ACHN (cell line): ENCODE results near the gene POFUT2.
A peak's percentile ranks its signal among the peaks of the same experiment; 100 is the strongest.

Experiments
- DNase-seq: peaks from one replicate; pipeline ENCODE4 v3.0.0-alpha.2; 2015
- in situ Hi-C: cut with HindIII; loops from 2 replicates; pipeline ENCODE4 v1.10.0; 2017; ENCODE audit warnings: low sequenced_read_pairs, low pct_ligation_motif_present, low pct_unique_long_range_greater_than_20kb

POFUT2 gene

DNA sequence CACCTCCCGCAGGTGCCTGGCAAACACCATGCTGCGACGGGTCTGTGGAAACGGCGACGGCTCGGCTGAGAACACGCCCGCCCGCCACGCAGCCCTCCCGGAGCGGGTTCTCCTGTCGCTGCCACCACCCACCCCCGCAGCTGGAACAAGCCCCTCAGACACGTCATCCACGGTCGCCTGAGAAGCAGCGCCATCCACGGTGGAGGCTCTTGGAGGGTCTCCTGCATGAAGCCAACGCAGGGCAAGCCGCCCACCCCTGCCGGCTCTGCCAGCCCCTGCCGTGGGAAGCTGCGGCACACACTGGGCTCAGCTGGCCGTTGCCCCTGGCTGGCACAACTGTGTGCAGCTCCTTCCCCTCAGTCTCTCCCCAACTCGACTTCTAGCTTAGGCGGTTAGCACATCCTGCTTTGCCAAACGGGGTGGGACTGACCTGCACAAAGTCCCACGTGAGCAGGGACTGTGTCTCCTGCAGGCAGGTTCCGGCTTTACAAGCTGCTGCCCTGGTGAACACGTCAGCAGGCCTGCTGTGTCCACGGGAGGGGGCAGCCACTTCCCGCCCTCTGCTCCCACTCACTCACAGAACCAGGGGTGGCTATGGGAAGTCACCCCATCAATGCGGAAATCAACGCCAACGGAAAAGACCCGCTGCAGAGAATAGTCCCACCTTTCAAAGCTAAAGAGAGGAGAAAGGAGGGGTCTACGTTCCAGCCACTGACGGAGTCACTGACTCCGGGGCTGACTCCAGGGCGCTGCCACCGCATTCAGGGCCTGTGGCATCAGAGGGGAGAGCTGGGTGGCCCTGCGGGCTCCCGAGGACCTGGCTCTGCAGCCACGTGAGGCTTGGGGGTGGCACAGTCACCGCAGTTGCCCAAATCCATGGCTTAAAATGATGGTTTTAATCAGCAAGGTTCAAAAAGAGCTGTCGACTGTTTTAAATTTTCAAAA is 10.3 kb downstream of the POFUT2 start:
- DNase-seq: no peak
- in situ Hi-C loops: no loop called here

DNA sequence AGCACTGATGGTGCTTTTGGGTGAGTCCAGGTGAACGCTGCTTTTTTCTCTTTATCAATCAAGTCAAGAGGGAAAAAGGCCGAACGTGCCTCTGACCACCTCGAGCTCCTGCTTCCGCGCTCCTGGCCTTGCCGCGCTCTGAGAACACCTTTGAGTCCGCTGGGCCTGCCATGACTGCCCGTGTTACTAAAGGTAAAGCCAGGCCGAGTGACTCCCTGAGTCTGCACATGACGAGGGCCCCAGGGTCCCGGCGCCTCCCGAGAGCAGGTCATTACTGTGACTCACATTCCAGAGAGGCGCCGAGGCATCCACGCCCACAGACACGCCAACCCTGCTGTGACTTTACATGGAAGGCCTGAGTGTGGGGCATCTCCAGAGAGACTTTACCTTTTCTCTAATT is 11.1 kb downstream of the POFUT2 start:
- in situ Hi-C loops: no loop called here
- no peak for DNase-seq

DNA sequence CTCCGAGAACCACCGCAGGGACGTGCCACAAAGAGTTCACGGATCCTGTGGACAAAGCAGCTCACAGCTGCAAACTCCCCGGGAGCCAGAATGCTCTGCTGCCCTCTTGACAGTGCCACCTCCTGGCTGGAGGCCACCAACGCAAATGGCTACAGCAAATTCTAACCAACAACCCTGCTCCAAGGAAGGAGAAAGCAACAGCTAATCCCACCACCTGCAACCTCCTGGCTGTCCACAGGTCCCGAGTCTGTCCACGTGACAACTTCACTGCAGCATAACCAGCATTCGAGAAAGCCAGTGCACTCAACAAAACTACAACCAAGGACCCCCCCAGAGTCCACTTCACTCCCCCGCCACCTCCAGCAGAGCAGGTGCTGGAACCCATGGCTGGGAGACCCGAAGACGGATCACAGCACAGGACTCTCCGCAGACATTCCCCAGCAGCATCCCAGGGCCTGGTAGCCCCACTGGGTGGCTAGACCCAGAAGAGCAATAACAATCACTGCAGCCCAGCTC is 17.3 kb downstream of the POFUT2 start:
- DNase-seq: no peak
- in situ Hi-C loops: no loop called here

DNA sequence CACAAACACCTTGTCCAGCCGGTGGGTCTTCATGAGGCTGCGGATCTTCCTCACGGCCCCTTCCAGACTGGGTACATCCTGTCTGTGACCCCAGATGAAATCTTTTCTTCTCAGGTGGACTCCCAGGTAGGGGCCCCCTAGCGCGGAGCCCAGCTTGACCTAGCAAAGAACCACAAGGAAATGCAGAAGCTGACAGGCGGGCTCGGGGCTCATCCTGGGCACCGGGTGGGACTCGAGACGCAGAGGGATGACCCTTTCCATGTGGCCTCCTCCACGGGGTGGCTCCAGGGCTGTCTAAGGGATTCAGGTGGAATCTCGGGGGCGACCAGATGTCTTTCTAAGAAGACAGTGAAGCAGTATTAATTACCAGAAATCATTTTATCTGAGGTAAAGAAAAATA is 17.8 kb downstream of the POFUT2 start:
- in situ Hi-C loops: no loop called here
- DNase-seq: no peak

DNA sequence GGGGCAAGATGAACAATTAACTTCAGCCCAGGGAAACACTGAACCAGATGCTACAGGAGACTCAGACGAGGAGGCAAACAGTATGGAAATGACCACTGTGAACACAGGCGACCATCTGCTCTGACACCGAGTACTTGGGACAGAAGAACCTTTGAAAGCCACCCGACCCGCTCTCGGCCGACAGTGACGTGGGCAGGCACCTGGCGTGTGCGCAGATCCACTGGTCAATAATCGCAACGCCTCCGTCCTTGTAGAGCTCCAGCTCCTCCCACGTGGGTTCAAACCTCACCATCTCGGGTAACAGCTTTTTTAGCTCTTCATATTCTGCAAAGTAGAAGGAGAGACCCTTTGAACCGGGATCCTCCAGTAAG is 20.3 kb downstream of the POFUT2 start:
- in situ Hi-C loops: no loop called here
- no peak for DNase-seq

DNA sequence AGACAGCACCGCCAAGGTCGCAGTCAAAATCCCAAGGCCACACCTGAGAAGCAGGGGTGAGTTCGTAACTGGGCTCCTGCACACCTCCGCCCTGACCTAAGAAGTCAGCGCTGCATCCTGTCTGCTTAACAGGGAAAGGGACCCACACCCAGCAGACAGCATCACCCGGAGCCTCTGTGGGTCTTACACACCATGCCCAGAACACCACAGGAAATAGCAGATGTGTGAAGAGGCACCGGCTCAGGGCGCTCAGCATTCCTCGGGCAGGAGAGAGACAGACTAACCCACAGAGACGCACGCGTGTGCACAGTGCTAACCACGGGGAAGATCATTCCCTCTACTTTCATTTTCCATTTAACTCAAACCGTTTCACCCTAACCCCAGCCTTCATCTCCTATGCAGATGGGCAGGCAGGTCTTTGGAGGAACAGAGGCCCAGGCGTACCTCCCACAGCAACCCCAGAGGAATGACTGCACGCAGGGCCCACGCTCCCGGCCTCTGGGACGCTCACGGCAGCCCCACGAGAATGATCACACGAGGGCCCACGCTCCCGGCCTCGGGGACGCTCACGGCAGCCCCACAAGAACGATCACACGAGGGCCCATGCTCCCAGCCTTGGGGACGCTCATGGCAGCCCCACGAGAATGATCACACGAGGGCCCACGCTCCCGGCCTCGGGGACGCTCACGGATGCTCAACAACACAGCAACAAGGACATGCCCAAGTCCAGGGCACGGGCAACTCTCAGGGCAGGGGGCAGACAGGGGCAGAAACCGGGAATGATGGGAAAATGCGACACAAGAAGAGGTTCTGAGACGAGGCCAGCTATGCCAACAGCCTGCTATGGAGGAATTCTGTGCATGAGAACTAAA is 20.9 kb downstream of the POFUT2 start:
- in situ Hi-C loops: no loop called here
- no peak for DNase-seq

DNA sequence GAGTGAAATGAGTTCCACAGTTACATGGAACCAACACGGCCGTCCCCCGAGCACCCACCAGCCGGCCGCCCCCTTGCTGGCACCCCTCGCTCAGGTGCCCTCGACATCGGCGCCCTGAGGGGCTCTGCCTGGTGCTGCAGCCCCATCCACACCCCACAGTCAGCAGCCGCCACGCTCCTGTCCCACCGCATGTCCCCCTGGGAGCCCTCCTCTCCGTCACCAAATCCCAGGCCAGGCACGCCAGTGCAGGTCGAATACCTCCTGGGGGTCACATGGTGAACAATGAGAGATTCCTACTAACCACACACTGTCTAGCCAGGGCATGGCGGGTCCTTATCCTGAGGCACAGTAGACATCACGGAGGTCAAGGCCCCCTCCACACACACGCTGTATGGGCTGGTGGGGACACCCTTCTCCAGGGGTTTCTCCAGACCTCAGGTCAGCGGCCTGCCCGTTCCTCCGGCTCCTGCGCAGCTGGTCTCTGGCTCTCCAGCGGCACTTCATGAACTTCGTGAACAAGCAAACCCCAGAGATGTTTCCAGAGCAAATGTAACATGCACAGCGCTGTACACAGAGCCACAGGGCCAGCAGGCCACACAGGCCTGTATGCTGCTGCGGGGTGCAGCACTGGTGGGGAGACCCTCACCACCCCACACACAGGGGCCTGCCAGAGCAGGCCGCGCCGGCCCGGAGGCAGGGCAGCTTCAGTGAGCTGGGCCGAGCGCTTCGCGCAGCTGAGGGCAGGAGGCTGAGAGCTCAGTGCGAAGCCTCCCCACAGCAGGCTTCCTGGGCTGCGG is 21.8 kb downstream of the POFUT2 start:
- in situ Hi-C loops: no loop called here
- no peak for DNase-seq

DNA sequence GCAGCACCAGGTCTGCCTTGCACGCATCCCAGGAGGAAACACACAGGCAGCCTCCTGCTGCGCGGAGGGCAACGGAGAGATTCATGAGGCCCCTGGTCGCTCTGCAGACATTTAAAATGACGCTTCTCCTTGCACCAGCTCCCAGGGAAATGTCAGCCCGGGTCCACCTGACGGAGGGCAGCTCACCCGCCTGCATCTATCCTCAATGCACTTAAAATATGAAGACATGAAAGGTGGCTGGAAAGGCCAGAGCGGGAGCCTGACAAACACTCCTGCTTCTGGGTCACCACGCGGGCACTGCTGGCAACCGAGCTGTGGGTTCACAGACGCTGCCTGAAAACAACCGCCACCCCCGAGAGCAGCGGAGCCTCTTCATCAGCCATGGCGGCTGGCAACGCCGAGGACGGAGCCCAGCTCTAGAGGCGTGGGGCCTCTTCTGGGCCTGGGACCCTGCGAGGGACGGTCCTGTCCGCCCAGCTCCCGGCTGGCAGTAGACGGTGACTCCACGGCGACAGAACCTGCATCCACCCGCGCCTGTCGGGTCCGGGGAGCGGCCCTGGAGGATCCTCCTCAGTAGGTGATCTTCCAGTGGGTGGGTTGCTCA is 22.7 kb downstream of the POFUT2 start:
- no peak for DNase-seq

DNA sequence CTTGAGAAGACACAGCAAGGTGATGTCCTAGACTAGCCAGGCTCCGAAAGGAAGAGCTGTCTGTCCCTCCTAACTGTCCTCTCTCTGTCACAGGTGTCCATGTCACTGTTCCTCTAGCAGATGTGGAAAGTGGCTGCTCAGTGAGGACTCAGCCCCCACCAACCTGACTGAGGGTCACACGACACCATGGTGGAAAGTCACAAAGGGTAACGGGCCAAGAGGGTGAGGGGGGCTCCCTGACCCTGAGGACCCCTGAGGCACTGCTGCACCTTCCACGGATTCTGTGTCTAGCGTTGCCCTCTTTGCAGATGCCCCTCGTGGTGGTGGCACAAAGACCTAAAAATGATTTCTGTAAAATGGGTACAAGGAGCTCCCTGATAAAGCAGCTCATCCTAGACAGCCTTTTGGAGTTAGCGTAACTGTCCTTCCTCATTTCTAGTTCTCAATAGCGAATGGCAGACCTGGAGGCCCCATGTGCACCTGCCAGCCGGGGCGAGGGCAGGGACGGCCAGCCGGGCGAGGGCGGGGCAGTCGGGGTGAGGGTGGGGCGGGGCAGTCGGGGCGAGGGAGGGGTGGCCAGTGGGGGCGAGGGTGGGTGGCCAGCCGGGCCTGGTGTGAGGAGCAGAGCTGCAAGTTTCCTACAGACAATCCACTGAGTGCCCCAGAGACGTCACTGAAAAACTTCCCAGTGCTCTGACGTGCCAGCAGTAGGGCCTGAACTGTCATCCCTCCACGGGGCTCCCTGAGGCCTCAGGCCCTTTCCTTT is 23.4 kb downstream of the POFUT2 start:
- in situ Hi-C loops: no loop called here

More for the DNA sequence above, 22.7 kb downstream of the POFUT2 start:
- in situ Hi-C loops: no loop called here

DNA sequence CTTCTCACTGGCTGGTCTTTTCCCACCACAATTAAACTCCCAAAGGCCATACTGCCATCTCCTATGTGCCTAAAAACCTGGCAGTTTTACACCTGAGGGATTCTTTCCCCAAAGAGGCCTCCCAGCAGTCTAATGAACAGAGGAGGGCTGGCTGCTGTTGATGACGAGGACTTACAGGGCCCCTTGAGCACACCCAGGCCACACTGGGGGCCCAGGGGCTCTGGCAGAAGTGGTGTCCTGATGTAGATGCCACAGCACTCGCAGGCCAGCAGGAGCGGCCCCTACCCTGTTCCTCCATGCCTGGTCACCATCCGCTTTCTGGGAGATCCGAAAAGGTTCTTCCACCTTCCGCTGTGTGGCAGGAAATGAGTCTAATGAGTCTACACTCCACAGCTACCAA is 24.2 kb downstream of the POFUT2 start:
- in situ Hi-C loops: no loop called here
- DNase-seq: no peak

More for the DNA sequence above, 23.4 kb downstream of the POFUT2 start:
- no peak for DNase-seq

DNA sequence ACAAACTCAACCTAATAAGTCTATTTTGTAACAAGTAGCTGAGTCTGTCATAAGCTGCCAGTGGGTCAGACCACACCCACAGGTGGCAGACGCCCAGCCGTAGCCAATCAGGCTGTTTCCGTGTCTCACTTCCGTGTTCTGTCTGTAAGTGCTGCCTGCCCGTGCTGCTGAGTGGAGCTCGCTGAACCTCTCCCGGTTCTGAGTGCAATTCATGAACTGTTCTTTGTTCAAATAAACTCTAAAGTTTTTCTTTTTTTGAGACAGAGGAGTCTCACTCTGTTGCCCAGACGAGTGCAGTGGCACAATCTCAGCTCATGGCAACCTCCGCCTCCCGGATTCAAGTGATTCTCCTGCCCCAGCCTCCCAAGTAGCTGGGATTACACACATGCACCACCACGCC is 25.1 kb downstream of the POFUT2 start:
- DNase-seq: no peak
- in situ Hi-C loops: no loop called here

DNA sequence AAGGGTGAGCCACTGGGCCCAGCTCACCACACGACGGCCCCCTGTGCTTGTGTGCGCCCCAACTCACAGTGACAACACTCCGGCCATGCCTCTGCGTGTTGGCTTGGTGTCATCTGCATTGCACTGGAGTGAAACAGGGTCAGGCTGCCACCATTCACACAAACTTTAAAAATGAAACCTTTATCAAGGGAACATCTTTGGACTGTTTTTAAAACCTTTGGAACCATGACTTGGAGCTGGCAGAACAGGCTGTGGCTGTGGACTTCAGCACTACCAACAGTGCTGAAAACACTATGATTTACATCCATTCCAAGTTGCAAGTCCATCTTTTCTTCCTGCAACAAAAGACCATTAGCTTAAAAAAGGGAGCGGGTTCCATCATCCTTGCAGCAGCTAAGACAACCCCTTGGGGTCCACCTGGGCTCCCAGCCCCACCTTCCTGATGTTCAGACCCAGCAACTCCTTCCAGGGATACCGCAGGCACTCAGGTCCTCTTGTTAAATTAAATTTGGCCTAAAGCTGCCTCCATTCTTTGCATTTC is 25.6 kb downstream of the POFUT2 start:
- DNase-seq: no peak
- in situ Hi-C loops: no loop called here

DNA sequence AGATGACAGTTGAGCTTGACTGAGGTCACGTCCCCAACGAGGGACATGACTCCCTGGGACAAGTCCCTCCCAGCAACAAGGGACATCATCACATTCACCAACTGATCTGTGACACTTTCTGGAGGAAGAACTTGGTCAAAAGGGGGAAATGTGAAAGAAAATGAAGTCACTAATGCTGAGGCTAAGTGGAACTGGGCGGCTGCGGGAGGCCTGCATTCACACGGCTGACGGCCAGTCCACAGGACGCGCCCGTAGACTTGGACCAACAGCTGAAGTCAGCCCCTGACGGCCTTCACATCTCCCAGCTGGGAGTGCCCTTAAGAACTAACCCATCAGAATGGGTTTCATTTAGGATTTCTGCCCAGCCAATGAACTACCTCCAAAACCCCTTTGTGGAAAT is 26.6 kb downstream of the POFUT2 start:
- no peak for DNase-seq

DNA sequence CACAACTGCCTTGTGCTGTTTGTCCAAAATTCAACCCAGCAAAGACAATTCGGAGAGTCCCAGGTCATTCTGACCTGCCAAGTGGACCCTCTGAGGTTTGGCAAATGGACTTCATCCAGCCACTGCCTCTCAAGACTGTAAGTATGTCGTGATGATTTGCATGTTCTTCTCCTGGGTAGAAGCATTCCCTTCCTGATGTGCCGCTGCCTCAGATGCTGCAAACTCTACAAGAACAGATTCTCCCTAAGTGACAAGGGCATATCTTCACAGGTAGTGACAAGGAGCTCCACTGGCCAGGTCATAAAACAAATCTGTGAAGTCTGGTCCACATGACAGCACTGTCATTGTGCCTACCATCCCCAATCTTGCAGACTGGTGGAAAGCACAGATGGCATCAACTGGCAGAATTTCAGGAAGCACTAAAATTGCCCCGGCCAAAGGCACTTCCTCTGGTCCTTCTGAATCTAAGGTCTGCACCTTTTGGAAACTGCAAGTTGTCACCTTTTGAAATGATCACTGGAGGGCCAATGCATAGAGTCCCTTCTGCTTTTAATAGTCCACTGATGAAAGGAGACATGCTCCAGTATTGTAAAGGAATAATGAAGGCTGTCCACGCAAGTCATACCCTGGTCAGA is 27.4 kb downstream of the POFUT2 start:
- in situ Hi-C loops: no loop called here
- DNase-seq: no peak

More for the DNA sequence above, 26.6 kb downstream of the POFUT2 start:
- in situ Hi-C loops: no loop called here

DNA sequence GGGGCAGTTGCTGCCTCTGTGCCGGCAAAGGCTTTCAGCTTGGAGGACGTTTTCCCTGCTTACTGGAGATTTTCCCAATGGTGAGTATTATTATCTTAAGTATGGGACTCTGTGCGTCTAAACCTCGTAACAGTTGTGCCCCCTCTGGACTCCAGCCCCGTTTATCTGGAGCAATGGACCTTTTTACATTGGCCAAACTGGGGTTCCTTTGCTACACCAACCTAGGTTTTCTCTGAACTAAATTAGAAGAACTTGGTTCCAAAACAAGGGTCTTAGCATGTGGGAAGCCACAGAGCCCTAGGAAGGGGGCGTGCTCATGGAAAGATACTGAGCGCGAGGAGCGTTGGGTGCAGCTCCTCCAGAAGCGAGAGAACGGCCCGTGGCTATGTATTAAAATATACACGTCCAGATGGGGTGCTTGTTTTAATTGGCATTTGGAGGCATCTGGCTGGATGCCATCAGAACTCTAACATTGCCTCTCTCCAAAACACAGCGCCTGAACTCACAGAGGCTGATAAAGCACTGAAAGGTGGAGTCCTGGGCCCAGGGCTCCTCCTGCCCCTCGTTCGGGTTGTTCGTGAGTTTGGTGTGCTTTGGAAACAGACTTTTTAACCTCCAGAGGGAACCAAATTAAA is 28.4 kb downstream of the POFUT2 start:
- DNase-seq: no peak

DNA sequence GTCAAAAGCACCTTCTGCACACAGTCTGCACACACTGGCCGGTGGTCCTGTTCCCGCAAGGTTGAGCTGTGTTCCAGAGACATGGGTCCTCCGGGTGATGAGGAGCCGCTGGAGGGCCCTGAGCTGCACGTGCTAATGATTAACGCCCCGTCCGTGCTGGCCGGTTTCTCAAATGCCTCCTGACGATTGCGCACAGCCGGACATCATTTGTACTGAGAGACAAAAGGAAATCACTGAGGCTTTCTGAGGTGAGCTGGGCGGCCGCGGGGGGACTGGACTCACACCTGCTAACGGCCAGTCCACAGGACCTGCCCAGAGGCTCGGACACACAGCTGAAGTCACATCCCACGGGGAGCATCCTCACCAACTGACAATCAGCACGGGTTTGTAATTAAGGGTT is 29.2 kb downstream of the POFUT2 start:
- in situ Hi-C loops: no loop called here
- DNase-seq: peak; percentile 39

More for the DNA sequence above, 28.4 kb downstream of the POFUT2 start:
- in situ Hi-C loops: no loop called here
